ENCODE results near the gene PIGR. TPM values are rescaled to one million over a fixed set of nuclear protein-coding genes. Genes with fewer than 3 reads are reported as not detected.
A peak's percentile ranks its signal among the peaks of the same experiment; 100 is the strongest.

The PIGR gene
- total RNA-seq, 1 experiment from 2014 or later: not detected

GRCh38 chr1:206960676-206961386 is 14.6 kb upstream of the PIGR start:
- no peak for DNase-seq (ENCODE audit: low read depth)

GRCh38 chr1:206958144-206958543 is 11.9 kb upstream of the PIGR start:
- no peak for DNase-seq (ENCODE audit: low read depth)

DNA sequence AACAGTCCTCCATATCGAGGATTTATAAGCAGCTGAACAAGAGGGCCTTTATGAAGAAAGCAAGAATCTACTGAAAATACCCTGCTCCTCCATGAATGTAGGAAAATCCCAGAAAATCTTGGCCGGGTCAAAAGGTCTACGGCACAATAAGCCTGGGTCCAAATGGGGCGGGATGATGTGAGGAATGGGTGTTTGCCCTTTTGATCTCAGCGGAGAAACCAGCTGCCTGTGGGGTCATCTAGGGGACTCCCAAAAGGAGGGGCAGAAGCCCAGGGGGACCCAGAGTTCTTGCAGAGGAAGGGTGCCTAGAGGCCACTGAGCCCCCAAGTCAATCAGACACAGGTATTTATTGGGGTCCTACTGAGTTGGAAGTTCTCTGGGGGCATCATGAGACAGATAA is 11.4 kb upstream of the PIGR start:
- no peak for DNase-seq (ENCODE audit: low read depth)

DNA sequence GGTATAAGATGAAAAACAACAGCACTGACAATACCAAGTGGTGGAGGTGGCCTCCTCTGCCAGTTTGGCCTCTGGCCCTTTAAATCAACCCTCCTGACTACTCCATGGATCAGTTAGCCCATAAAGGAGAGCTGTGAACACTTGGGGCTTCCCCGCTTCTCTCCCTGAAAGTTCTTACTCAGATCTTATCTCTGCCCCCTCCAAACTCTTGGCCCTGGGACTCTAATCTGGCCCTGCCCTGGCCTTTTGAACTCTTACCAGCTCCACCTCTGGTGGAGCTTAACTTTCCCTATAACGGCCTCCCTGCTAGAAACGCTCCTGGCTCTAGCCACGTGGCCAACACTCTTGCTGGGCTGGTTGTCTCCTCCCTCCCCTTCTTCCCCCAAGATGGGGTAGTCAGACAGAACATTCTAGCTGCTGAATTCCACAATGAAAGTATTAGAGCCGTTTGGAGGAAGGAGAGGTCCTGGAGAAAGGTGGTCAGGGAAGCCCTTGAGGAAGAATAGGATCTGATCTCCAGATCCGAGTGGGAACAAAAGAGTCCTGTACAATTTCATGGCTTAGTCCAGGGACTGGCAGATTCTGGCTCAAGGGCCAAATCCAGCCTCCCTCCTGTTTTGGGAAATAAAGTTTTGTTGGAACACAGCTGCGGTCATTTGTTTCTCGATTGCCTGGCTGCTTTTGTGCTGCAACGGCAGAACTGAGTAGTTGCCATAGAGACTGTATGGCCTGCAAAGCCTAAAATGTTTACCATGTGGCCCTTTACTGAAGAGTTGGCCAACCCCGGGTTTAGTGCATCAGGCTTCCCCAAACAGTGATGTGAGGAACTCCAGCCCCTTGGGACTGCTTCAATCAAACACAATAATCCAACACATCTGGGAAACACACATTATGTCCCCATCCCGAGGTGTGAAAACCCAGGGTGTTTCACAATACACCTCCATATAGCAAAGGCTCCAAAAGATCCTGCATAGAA is 9.5 kb upstream of the PIGR start:
- no peak for DNase-seq (ENCODE audit: low read depth)

DNA sequence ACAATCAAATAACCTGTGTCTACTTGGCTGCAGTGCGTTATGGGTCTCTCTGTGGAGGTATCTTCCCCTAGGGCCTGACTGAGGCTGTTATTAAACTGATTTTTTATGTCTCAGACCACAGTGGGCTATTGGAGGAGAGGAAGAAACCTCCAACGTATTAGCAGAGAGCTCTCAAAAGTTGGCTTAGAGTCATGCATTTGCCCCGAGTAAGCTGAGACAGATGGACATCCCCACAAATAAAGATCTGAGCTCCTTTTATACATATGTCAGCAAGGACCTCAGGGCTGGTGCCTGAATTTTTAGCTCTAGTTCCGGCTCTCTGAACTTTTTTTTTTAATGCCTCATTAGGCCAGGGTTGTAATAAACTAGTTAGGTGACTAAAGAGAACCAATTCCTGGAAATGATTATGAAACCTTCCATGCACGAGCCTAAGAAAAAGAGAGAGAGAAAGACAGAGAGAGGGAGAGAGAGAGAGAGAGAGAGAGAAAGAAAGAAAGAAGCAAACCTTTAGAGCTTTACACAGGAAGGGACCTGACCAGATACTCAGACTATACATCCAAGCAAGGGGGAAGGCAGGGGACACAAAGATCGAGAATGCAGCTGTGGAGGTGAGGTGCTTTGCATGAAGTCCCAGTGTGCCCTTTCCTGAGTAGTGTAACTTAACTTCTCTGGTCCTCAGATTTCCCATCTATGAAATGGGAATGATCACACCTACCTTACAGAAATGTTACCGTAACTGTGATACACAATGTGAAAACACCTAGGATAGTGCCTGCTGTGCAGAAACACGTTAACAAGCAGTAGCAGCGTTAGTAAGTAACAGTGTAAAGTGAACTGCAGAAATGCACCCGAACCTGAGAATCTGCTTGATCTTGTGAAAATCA is 8.4 kb upstream of the PIGR start:
- DNase-seq (ENCODE audit: low read depth): no peak

DNA sequence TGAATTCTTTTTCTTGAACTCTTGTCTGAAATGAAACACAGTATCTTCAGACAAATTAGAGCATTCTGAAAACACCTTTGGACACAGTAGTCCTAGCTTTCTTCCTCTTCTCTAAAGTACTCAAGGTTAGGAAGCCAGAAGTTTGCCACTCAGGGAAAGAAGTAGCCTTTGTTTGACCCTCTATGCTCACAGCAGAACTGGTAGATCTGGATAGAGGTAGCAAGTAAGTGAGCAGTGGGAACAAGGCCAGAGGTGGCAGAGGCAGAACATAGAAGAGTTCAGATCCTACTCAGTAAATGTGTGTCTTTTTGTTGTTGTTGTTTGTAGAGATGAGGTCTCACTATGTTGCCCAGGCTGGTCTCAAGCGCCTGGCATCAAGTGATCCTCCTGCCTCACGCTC is 7.4 kb upstream of the PIGR start:
- DNase-seq (ENCODE audit: low read depth): no peak

DNA sequence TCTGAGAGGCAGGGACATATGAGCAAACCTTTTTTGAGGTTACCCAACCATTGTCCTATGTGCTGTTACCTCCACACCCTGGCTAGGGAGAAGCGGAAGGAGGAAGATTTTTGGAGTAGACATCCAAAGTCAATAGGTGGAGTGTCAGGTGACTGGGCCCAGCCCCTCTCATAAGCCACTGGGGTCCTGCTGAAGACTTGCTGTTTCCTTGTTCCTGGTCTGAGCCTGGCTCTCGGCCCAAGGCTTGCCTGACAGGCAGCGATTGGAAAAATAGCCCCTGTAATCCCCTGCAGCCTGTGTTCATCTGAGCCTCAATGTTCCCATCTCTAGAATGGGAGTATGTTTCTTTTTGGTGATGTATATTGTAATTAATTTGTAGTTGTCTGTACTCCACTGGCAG is 6.9 kb upstream of the PIGR start:
- DNase-seq (ENCODE audit: low read depth): no peak

DNA sequence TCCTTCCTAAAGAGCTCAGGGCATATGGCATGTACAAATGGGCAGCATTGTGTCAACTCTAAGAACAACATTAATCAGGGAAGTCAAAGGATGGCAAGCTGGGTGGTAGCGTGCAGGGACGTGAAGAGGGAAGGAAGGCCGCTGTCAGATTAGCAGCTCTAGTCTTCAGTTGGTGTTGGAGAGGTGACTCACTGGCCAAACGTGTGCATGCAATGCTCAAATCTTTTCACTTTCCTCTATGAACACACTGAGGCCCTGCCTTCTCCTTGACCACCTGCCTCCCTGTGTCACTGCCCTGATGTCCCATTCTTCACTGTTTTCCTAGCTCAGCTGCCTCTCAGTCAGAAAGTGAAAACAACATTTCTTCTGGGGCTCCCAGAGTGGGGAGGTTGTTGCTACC is 5.9 kb upstream of the PIGR start:
- peak; percentile 71 for DNase-seq (ENCODE audit: low read depth)

DNA sequence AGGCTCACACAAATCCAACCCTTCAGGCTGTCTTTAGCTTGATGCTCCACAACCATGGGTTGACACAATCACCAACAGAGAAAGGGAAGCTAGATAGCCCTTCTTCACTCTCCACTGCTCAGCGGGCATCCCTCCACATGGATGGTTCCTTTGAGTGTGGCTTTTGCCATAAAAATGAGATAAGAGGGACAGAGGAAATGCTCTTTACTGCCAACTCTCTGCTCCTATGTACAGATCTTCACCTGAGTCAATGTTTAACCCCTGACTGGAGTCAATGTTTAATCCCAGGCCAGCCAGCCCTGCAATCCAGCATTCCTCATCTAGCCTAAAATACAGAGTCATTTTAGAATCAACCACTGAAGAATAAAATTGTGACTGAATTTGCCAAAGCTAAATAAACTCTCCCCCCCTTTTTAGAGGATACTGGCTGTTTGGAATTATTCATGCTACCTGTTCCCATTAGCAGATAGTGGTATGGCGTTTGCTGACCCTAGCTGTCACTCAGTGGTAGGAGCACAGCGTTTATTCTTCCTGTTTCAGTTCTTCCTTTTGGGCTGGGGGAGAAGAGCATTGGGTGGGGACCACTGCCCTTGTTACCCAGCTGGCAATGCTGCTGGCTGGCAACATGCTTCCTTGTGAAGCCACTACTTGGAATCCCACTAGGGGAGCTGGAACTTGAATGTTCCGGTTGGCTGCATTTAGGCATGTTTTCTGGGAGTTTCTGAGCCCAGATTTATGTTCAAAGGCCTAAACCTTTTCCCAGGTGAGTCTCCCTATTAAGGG is 5.2 kb upstream of the PIGR start:
- DNase-seq (ENCODE audit: low read depth): no peak

GRCh38 chr1:206949641-206950040 is 3.4 kb upstream of the PIGR start:
- DNase-seq (ENCODE audit: low read depth): no peak

DNA sequence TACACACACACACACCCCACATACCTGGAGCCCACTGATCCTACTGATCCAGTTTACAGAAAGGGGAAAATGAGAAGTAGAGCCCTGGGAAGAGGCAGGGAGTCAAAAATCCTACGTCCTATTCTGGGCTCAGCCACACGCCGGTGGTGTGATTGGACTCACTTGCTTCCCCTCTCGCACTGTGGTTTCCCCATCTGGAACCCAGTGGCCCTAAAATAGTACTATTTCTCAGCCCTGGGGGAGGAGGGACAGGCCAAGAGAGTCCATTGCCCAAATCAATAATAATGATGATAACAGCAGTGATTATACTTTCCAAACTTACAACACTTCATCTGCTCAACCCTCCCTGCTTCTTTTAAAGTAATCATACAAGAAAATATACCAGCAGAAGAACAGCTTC is 2.9 kb upstream of the PIGR start:
- DNase-seq (ENCODE audit: low read depth): no peak

DNA sequence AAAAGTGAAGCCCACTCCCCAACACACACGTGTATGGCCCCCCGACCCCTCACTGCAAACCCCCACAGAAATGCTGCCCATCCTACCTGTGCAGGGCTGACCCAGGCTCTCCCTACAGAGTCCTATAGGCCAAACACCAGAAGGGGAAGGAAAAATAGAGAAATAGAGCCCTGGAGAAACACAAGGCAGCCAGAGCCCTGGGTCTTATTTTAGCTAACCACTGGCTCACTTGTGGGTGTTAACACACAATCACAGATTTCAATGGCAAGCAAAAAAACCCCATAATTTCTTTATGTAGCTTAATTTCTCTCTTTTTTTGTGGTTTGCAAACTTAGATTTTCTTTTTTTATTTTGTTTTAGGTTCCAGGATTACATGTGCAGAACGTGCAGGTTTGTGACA is 989 bp upstream of the PIGR start:
- no peak for DNase-seq (ENCODE audit: low read depth)

GRCh38 chr1:206945779-206946178 is 487 bp downstream of the PIGR start:
- no peak for DNase-seq (ENCODE audit: low read depth)

DNA sequence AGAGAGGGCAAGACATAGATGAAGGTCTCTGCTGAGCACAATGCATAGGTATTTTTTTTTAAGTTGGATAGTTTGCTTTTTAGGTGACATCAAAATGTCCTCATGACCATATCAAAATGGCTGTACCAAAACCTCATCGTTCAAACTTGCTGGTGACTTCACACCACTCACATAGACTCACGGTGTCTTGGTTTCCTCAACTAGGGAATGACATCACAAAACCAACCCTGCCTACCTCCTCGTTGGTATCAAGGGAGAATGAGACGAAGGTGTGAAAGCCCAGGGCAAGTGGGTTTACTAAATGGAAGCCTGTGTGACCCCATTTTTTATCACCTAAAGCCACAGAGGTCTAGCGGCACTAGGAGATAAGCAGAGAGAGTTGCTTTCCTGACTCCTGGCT is 1.6 kb downstream of the PIGR start:
- no peak for DNase-seq (ENCODE audit: low read depth)

DNA sequence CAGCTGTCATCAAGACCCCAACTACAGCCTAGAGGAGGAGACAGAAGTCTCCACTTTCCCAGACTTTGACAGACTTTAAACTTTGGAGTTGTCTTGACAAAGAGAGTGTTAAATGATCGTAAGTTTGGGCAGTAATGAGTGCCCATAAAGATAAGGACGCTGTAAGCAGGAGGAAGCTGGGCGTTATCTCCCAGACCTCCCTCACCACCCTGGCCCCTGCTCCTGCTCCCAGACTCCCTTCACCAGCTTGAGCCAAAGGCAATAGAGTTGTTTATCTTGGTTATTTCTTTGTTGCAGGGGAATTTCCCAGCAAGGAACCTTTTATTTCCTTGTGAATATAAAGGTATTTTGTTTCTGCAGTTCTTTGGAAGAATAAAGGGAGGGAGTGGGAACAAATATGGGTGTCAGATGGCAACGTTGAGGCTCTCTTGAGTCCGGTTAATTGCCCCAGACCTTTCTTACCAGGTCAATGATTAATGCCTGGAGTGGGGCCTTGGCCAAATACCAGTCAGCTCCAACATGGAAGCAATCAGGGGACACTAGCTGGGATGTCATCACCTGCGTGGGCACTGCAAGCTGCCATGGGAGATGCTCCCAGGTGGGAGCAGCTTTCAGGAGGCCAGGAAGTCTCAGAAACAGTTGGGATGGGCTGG is 4.4 kb downstream of the PIGR start:
- DNase-seq (ENCODE audit: low read depth): no peak

GRCh38 chr1:206940588-206940936 is 5.7 kb downstream of the PIGR start:
- DNase-seq (ENCODE audit: low read depth): no peak

DNA sequence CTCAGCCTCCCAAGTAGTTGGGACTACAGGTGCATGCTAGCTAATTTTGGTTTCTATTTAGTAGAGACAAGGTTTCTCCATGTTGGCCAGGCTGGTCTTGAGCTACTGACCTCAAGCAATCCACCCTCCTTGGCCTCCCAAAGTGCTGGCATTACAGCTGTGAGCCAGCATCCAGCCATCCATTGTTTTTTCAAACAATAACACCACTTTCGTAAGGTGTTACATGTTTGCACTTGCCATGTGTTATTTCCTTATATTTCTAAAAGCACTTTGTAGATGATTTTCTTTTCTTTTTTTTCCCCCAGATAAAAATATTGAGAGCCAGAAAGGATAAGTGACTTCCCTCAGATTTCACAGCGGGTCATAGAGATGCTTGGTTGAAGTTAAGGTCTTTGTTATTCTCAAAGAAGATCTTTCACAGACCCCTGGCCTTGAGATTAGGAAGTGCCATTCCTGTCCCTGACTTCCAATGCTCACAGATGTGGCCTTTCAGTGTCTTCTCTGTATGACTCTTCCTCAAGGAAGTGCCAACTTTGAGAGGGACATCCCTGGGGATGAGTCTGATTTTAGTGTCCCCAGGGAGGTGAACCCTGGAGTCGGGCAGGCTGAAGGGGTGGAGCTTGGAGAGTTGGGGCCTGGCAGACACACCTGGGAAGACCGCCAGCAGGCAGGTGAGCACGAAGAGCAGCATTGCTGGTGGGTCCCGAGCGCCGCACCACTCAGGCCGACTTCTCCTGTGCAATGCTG is 6.3 kb downstream of the PIGR start:
- no peak for DNase-seq (ENCODE audit: low read depth)

DNA sequence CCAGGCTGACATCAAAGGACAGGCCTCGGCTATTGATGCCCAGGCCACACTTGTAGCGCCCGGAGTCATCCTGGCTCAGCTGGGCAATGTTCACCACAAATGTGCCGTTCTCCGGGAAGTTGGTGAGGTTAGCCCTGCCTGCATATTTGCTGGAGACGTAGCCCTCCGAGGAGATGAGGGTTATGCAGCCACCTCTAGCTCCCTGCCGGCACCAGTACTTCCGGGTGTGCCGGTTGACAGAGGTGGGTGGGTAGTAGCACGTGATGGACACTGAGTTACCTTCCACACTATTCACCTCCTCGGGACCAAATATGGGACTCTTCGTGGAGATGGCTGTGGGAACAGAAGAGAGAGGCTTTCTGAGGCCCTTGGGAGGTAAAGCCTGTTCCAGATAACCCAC is 7.1 kb downstream of the PIGR start:
- no peak for DNase-seq (ENCODE audit: low read depth)

DNA sequence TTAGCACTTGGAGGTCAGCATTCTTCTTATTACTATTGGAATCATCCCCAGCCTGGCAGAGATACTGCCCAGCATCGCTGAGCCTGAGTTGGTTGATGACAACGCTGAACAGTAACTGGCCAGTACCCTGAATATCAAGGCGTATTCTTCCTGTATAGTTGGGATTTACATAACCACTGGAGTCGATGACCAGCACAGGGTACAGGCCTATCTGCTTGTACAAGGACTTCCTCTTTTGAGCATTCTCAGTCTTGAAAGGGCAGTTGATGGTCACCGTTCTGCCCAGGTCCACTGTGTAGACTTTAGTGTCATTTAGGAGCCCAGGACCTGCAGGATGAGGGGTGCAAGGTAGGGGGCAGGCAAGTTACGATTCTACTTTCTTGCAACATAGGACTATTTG is 8.8 kb downstream of the PIGR start:
- DNase-seq (ENCODE audit: low read depth): no peak

DNA sequence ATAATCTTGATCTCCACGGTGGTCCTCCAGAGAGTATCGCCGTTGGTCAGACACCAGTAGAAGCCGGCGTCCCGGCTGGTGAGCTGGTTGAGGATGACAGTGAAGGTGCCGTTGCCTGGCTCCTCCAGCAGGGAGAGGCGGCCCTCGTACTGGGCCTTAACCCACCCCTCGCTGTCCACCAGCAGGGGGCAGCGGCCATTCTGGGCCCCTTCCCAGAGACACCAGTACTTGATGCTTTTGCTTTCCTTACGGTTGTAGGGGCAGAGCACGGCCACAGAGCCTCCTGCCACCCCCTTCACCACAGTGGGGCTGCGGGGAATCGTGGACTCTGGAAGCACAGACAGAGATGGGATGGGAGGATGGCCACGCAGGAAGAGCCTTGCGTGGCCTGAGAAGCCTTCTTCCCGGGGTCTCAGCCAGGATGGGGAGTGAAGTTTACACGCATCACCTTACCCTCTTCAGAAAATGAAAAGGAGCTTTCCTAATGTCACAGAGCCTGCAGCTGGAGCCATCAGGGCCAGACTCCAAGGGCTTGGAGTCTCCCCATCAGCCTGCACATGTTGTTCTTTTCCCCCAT is 10.7 kb downstream of the PIGR start:
- peak; percentile 24 for DNase-seq (ENCODE audit: low read depth)
